Bone marrow (tissue), 2 donors: ENCODE results near the gene DAP3.

ENCODE experiments used
- DNase-seq, 2 donors: peaks; one replicate each; lab custom pipeline; 2025; lab: John Stamatoyannopoulos, UW

Gene DAP3

DNA sequence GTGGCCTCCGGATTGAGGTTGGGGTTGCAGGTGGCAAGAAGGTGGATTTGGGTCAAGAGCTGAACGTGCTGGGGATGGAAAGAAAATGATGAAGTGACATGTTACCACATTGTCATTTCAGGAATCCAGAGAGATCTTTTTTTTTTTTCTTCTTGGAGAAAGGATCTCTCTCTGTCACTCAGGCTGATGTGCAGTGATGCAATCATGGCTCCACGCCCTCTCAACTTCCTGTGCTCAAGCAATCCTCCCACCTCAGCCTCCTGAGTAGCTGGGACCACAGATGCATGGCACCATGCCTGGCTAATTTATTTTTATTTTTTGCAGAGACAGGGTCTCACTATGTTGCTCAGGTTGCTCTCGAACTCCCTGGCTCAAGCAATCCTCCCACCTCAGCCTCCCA lies 87.5 kb downstream of the DAP3 start:
- no peak for DNase-seq

- DNase-seq: no peak
Measured at GRCh38 chr1:155777582-155777981, 88.7 kb downstream of the DAP3 start.
